ENCODE data around the gene LRRC66. TPM values are rescaled to one million over a fixed set of nuclear protein-coding genes. Genes with fewer than 3 reads are reported as not detected.

Gene LRRC66
- total and polyA plus RNA-seq, 3 experiments from 2014 or later = 0.07 to 0.09 TPM; not detected in 1

DNA sequence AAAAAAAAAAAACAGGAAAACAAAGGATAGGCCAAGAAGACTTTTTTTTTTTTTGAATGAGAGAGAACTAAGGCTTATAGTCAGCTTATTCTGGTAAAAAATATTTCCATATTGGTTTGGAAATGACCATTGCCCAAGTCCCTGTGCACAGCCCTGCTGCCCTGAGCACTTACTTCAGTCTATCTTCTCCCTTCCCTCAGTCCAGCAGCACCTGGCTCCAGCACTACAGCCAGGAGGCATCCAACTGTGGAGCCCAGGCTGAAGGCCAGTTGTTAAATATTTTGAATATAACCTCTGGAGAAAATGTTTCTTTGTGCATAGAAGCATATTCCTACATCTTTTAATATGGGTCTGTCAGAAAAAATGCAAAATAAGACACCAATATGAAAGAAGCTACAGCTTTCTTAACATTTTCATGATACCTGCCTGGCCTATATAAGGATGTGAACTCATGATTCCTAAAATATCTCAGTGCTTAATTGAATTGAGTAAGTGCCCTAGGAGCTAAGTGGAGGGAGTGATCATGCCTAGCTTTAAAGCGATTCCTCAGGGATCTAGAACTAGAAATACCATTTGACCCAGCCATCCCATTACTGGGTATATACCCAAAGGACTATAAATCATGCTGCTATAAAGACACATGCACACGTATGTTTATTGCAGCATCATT, 14.4 kb downstream of the LRRC66 start:
- POLR2A ChIA-PET = no interaction called here
- DNase-seq = no peak
- H3K9me3 Mint-ChIP-seq = no peaks in the 10 kb centered on the region
- H3K4me1 Mint-ChIP-seq = no peaks in the 10 kb centered on the region
- Histone ChIP-seq H3K4me1 (ENCODE audit: insufficient read depth, low read length) (no peaks in the 10 kb centered on the region), H3K4me3 (ENCODE audit: low read length) (no peak overlapping the region), H3K27ac (ENCODE audit: low read depth, low read length) (no peak overlapping the region), H3K27me3 (ENCODE audit: insufficient read depth, low read length, poor library complexity, severe bottlenecking) (no peaks in the 10 kb centered on the region), H3K36me3 (ENCODE audit: insufficient read depth, low read length) (no peaks in the 10 kb centered on the region), H3K9me3 (ENCODE audit: low read length) (no peaks in the 10 kb centered on the region)
- H3K36me3 Mint-ChIP-seq = no peaks in the 10 kb centered on the region
- no peak overlapping the region for H3K27ac Mint-ChIP-seq
- CTCF ChIA-PET = no interaction called here
- H3K4me3 Mint-ChIP-seq = no peak overlapping the region
- peaks cover 0 to 2% of the 10 kb centered on the region in 2 donors for H3K27me3 Mint-ChIP-seq

- ChIA-PET POLR2A (no interaction called here), CTCF (no interaction called here)
- Histone ChIP-seq H3K4me1 (ENCODE audit: insufficient read depth, low read length) (no peaks in the 10 kb centered on the region), H3K27me3 (ENCODE audit: insufficient read depth, low read length, poor library complexity, severe bottlenecking) (no peaks in the 10 kb centered on the region), H3K27ac (ENCODE audit: low read depth, low read length) (no peak overlapping the region), H3K4me3 (ENCODE audit: low read length) (no peak overlapping the region), H3K36me3 (ENCODE audit: insufficient read depth, low read length) (no peaks in the 10 kb centered on the region), H3K9me3 (ENCODE audit: low read length) (no peaks in the 10 kb centered on the region)
- peaks cover 0 to 2% of the 10 kb centered on the region in 2 donors for H3K27me3 Mint-ChIP-seq
- no peaks in the 10 kb centered on the region for H3K9me3 Mint-ChIP-seq
- no peaks in the 10 kb centered on the region for H3K4me1 Mint-ChIP-seq
- no peak overlapping the region for H3K27ac Mint-ChIP-seq
- H3K36me3 Mint-ChIP-seq = no peaks in the 10 kb centered on the region
- no peak for DNase-seq
- H3K4me3 Mint-ChIP-seq = no peak overlapping the region
Measured at GRCh38 chr4:52004414-52004813, 15.7 kb downstream of the LRRC66 start.

GRCh38 chr4:52001616-52002015, 18.5 kb downstream of the LRRC66 start:
- ChIA-PET POLR2A (no interaction called here), CTCF (no interaction called here)
- no peaks in the 10 kb centered on the region for H3K4me1 ChIP-seq (ENCODE audit: insufficient read depth, low read length)
- no peaks in the 10 kb centered on the region for H3K9me3 ChIP-seq (ENCODE audit: low read length)
- no peak overlapping the region for H3K4me3 Mint-ChIP-seq
- H3K4me1 Mint-ChIP-seq = no peaks in the 10 kb centered on the region
- no peak overlapping the region for H3K4me3 ChIP-seq (ENCODE audit: low read length)
- H3K27me3 Mint-ChIP-seq = peaks cover 0 to 2% of the 10 kb centered on the region in 2 donors
- no peaks in the 10 kb centered on the region for H3K27me3 ChIP-seq (ENCODE audit: insufficient read depth, low read length, poor library complexity, severe bottlenecking)
- no peak for DNase-seq
- H3K36me3 ChIP-seq (ENCODE audit: insufficient read depth, low read length) = no peaks in the 10 kb centered on the region
- H3K27ac ChIP-seq (ENCODE audit: low read depth, low read length) = no peak overlapping the region
- H3K36me3 Mint-ChIP-seq = peaks cover 0 to 1% (median 0%) of the 10 kb centered on the region in 3 donors
- no peaks in the 10 kb centered on the region for H3K9me3 Mint-ChIP-seq
- H3K27ac Mint-ChIP-seq = no peak overlapping the region

DNA sequence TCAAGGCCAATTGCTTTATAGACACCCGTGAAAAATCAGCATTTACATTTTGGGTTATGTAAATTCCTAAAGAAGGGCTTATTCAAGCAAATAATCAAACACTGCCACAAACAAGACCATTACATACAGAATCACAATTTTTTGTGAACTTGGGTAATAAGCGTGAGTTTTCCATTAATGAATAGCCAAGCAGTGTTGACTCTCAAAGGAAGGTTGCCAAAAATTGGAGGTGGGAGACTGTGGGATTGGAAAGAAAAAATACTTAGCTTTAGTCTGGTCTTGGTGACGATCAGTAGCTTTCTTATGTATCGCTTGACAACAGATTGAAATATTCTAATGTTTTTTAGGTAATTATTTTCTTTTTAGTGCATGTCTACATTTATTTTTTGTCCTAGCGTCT, 20.9 kb downstream of the LRRC66 start:
- Mint-ChIP-seq H3K36me3 (peaks cover 0 to 1% (median 0%) of the 10 kb centered on the region in 3 donors), H3K4me1 (no peaks in the 10 kb centered on the region), H3K27me3 (peaks cover 0 to 2% of the 10 kb centered on the region in 2 donors), H3K9me3 (no peaks in the 10 kb centered on the region), H3K27ac (no peak overlapping the region), H3K4me3 (no peak overlapping the region)
- ChIA-PET CTCF (no interaction called here), POLR2A (no interaction called here)
- no peaks in the 10 kb centered on the region for H3K9me3 ChIP-seq (ENCODE audit: low read length)
- H3K4me3 ChIP-seq (ENCODE audit: low read length) = no peak overlapping the region
- H3K4me1 ChIP-seq (ENCODE audit: insufficient read depth, low read length) = no peaks in the 10 kb centered on the region
- no peak overlapping the region for H3K27ac ChIP-seq (ENCODE audit: low read depth, low read length)
- no peaks in the 10 kb centered on the region for H3K36me3 ChIP-seq (ENCODE audit: insufficient read depth, low read length)
- DNase-seq = no peak
- no peaks in the 10 kb centered on the region for H3K27me3 ChIP-seq (ENCODE audit: insufficient read depth, low read length, poor library complexity, severe bottlenecking)

DNA sequence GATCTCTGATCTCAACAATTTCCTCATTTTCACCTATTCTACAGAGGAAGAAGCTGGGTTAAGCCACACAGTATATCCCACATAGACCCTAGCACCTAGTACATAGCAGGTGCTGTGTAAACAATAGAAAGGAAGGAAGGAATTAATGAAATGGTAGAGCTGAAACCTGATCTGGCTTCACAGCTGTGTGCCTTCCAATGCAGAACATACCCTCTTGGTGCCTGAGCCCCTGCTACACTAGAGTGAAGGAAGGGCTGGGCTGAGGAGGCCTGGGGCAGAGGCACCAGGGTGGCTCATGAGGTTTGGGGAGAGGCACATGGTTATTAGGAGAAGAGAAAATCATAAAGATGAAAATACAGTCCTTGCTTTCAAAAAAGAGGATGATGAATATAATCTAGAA, 21.3 kb downstream of the LRRC66 start:
- Mint-ChIP-seq H3K36me3 (peaks cover 0 to 1% (median 0%) of the 10 kb centered on the region in 3 donors), H3K27ac (no peak overlapping the region), H3K9me3 (no peaks in the 10 kb centered on the region), H3K27me3 (peaks cover 1 to 2% of the 10 kb centered on the region in 2 donors), H3K4me1 (no peaks in the 10 kb centered on the region), H3K4me3 (no peak overlapping the region)
- DNase-seq = no peak
- H3K4me1 ChIP-seq (ENCODE audit: insufficient read depth, low read length) = no peaks in the 10 kb centered on the region
- no peak overlapping the region for H3K4me3 ChIP-seq (ENCODE audit: low read length)
- no peak overlapping the region for H3K27ac ChIP-seq (ENCODE audit: low read depth, low read length)
- no peaks in the 10 kb centered on the region for H3K9me3 ChIP-seq (ENCODE audit: low read length)
- ChIA-PET CTCF (no interaction called here), POLR2A (no interaction called here)
- H3K27me3 ChIP-seq (ENCODE audit: insufficient read depth, low read length, poor library complexity, severe bottlenecking) = no peaks in the 10 kb centered on the region
- no peaks in the 10 kb centered on the region for H3K36me3 ChIP-seq (ENCODE audit: insufficient read depth, low read length)

DNA sequence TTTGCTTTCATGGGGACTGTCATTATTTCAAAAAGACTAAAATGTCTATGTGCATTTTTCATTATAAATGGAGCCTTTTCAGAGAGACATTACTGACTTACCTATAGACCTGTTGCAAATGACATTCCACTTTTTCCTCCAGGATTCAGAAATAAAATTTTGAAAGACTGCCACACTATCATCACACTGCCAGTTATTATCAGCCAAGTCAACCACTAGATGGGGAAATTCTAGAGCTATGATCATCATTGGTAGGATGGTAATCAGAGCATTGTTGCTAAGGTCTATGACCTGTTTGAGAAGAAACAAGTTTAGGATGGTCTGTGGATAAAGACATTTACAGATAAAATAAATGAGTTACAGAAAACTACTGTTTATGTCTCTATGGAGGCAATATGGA, 22.5 kb downstream of the LRRC66 start:
- H3K27ac Mint-ChIP-seq = no peak overlapping the region
- Histone ChIP-seq H3K36me3 (ENCODE audit: insufficient read depth, low read length) (no peaks in the 10 kb centered on the region), H3K27ac (ENCODE audit: low read depth, low read length) (no peak overlapping the region), H3K27me3 (ENCODE audit: insufficient read depth, low read length, poor library complexity, severe bottlenecking) (no peaks in the 10 kb centered on the region), H3K9me3 (ENCODE audit: low read length) (no peaks in the 10 kb centered on the region), H3K4me3 (ENCODE audit: low read length) (no peak overlapping the region), H3K4me1 (ENCODE audit: insufficient read depth, low read length) (no peaks in the 10 kb centered on the region)
- DNase-seq = no peak
- ChIA-PET POLR2A (no interaction called here), CTCF (no interaction called here)
- peaks cover 0 to 1% (median 0%) of the 10 kb centered on the region in 3 donors for H3K36me3 Mint-ChIP-seq
- H3K9me3 Mint-ChIP-seq = peaks cover 0 to 4% (median 0%) of the 10 kb centered on the region in 5 donors
- H3K4me3 Mint-ChIP-seq = no peak overlapping the region
- H3K4me1 Mint-ChIP-seq = no peaks in the 10 kb centered on the region
- H3K27me3 Mint-ChIP-seq = peaks cover 2 to 4% of the 10 kb centered on the region in 2 donors

DNA sequence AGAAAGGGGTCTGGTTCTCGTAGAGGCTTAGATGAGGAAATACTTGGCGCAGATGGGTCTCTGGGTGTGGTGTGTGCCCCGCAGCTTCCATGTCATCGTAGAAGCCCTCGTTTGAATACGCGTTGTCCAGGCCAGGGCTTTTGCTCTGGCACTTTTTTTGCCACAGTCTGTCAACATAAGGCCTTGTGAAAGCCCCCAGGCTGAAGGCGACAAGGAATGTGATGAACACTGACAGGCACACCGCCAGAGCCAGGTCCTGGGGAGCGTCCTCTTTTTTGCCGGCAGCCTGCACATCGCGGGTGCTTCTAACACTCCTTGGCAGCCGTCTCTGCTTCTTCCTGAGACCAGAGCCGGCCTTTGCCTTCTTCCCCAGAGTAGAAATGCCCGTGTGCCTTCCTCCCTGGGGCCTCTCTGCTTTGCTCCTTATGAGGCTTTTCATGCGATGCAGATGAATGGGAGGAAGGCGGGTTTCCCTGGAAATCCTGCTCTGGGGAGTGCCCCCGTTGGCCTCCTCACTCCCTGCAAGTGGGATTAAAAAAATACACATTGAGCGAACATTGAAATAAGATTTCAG, 24.4 kb downstream of the LRRC66 start:
- POLR2A ChIA-PET = no interaction called here
- H3K9me3 ChIP-seq (ENCODE audit: low read length) = no peaks in the 10 kb centered on the region
- no peak overlapping the region for H3K27ac Mint-ChIP-seq
- no peaks in the 10 kb centered on the region for H3K27me3 ChIP-seq (ENCODE audit: insufficient read depth, low read length, poor library complexity, severe bottlenecking)
- DNase-seq = no peak
- H3K36me3 ChIP-seq (ENCODE audit: insufficient read depth, low read length) = no peaks in the 10 kb centered on the region
- H3K36me3 Mint-ChIP-seq = peaks cover 0 to 1% (median 0%) of the 10 kb centered on the region in 3 donors
- no peak overlapping the region for H3K4me3 Mint-ChIP-seq
- CTCF ChIA-PET = no interaction called here
- peaks cover 0 to 8% (median under 1%) of the 10 kb centered on the region in 5 donors for H3K9me3 Mint-ChIP-seq
- H3K4me3 ChIP-seq (ENCODE audit: low read length) = no peak overlapping the region
- no peak overlapping the region for H3K27ac ChIP-seq (ENCODE audit: low read depth, low read length)
- H3K4me1 ChIP-seq (ENCODE audit: insufficient read depth, low read length) = no peaks in the 10 kb centered on the region
- peaks cover 2 to 14% of the 10 kb centered on the region in 2 donors for H3K27me3 Mint-ChIP-seq
- H3K4me1 Mint-ChIP-seq = no peaks in the 10 kb centered on the region

DNA sequence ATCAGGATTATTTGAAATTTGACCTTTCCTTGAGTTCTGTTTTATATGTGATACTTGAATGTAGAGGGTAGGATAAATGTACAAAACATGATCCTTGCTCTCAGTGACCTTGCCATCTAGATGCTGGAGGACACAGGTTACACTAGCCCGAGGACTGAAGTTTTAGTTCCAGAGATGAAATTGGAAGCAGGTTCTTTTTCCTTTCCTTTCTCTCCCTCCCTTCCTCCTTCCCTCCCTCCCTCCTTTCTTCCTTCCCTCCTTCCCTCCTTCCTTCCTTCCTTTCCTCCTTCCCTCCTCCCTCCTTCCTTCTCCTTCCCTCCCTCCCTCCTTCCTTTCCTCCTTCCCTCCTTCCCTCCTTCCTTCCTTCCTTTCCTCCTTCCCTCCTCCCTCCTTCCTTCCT, 54.3 kb downstream of the LRRC66 start:
- H3K9me3 ChIP-seq (ENCODE audit: low read length) = no peaks in the 10 kb centered on the region
- Mint-ChIP-seq H3K9me3 (peaks cover 0 to 10% (median 1%) of the 10 kb centered on the region in 5 donors), H3K4me1 (no peaks in the 10 kb centered on the region), H3K27me3 (peaks cover 0 to 4% of the 10 kb centered on the region in 2 donors), H3K36me3 (no peaks in the 10 kb centered on the region), H3K27ac (no peak overlapping the region), H3K4me3 (no peak overlapping the region)
- H3K4me3 ChIP-seq (ENCODE audit: low read length) = no peak overlapping the region
- H3K27ac ChIP-seq (ENCODE audit: low read depth, low read length) = no peak overlapping the region
- ChIA-PET CTCF (no interaction called here), POLR2A (no interaction called here)
- no peaks in the 10 kb centered on the region for H3K36me3 ChIP-seq (ENCODE audit: insufficient read depth, low read length)
- DNase-seq = no peak
- H3K27me3 ChIP-seq (ENCODE audit: insufficient read depth, low read length, poor library complexity, severe bottlenecking) = no peaks in the 10 kb centered on the region
- no peaks in the 10 kb centered on the region for H3K4me1 ChIP-seq (ENCODE audit: insufficient read depth, low read length)

Data from CD8-positive, alpha-beta memory T cell (primary cell).